Esophagus muscularis mucosa (tissue), 4 donors: Measurements from ENCODE around the gene HOXD11.

Experiments used
- EP300 ChIP-seq: sonication (generic); formaldehyde crosslinking; IDR thresholded peaks from one replicate; pipeline ENCODE4 v1.6.1; 2017; ENCODE audit warnings: antibody characterized with exemption
- POLR2A ChIP-seq: fragments of 450-650 bp; IDR thresholded peaks from one replicate; pipeline ENCODE4 v1.6.1; 2017; ENCODE audit warnings: antibody characterized with exemption, moderate library complexity, mild to moderate bottlenecking, low read depth
- POLR2AphosphoS5 ChIP-seq, 2 donors: sonication (generic); formaldehyde crosslinking; IDR thresholded peaks; one replicate each; pipeline ENCODE4 v1.6.1; 2017; ENCODE audit warnings: antibody characterized with exemption in 2 of 2
- TF ChIP-seq, protein P1 (sequence below), 3 experiments: fragments of 200-600 bp in 2 of 3; fragments of 450-650 bp in 1 of 3; sonication (generic) in 2 of 3; IDR thresholded peaks; one replicate each; pipeline ENCODE4 v1.5.1; 2017 to 2019; ENCODE audit warnings: antibody characterized with exemption in 3 of 3, mild to moderate bottlenecking in 2 of 3, moderate library complexity in 1 of 3

GRCh38 chr2:176096243-176096985 lies 10.7 kb upstream of the HOXD11 start:
- TF ChIP-seq, protein P1, sequence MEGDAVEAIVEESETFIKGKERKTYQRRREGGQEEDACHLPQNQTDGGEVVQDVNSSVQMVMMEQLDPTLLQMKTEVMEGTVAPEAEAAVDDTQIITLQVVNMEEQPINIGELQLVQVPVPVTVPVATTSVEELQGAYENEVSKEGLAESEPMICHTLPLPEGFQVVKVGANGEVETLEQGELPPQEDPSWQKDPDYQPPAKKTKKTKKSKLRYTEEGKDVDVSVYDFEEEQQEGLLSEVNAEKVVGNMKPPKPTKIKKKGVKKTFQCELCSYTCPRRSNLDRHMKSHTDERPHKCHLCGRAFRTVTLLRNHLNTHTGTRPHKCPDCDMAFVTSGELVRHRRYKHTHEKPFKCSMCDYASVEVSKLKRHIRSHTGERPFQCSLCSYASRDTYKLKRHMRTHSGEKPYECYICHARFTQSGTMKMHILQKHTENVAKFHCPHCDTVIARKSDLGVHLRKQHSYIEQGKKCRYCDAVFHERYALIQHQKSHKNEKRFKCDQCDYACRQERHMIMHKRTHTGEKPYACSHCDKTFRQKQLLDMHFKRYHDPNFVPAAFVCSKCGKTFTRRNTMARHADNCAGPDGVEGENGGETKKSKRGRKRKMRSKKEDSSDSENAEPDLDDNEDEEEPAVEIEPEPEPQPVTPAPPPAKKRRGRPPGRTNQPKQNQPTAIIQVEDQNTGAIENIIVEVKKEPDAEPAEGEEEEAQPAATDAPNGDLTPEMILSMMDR (IDR thresholded peaks at IDR 0.05): no peak
- TF ChIP-seq POLR2A: no peak
- peak in 1 of 2 donors; percentile 45 for TF ChIP-seq POLR2AphosphoS5 (IDR thresholded peaks at IDR 0.05)
- TF ChIP-seq EP300: no peak
